HG03521 (cell line): Measurements from ENCODE around the gene ZNF519.

ENCODE experiments used
- ATAC-seq: cut with Tn5 transposase; IDR thresholded peaks from one replicate; pipeline ENCODE4 v1.9.1; 2021; ENCODE audit warnings: mild to moderate bottlenecking, moderate library complexity; ENCODE audit not compliant: unreplicated experiment

The ZNF519 gene

DNA sequence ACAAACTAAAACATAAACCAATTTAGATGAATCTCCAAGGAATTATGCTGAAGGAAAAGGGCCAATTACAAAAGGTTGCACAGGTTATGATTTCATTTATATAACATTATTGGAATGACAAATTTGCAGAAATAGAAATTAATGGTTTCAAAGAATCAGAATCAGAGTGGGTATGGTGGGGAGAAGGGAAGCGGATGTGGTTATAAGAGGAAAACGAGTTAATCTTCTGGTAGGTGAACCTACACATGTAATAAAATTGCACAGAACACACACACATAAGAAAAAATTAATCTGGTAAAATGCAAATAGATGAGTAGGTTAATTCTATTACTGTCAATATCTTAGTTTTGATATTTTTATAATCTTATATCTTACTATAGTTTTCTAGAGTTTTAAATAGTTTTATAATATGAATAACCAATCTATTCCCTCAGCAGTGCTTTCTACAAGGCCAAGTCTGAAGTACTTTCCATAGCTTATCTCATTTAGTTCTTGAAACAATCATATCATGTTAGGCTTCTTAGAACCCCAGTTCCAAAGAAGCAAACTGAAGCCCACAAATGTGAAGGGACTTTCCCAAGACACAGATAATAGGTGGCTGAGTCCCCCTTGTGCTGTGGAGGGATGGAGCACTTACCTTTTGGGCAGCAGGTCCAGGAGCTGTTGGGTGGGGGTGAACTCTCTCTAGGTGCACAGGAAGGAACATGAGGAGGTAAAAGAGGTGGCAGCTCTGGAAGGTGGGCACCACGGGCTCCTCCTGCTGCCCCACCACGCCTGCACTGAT is 31.5 kb downstream of the ZNF519 start:
- no peak for ATAC-seq

DNA sequence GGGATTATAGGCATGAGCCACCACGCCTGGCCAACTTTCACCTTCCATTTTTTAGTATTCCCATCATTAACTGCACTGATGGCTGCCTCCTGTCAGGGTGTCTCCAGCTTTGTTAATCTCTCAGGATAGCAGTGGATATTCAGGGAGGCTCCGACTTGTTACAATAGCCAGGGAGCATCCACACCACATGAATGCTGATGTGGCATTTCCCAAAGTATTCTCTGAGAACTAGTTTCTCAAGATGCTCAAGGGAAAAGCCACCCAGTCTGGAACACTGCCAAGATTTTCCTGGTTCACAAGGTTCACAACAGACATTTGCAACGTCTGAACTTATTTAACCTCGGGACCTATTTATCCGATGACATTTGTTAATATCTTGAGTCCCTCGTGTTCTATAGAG is 33.8 kb downstream of the ZNF519 start:
- ATAC-seq, result no peak

DNA sequence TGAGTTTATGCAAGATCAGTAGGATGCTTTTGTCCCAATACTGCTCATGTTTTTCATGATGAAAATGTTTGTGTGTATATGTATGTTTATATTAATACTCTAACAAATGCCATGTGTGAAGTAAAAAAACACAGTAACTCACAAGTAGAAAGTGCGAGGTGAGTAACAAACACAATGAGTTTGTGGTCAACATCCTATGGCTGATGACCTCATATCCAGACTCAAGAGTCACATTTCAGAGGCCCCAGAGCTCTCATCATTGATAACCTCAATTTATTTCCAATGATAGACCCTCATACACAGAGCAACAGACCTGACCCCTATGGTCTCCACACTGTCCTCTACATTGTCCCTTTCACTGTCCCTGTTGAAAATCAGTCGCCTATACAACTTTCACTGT is 34.5 kb downstream of the ZNF519 start:
- ATAC-seq, result no peak

DNA sequence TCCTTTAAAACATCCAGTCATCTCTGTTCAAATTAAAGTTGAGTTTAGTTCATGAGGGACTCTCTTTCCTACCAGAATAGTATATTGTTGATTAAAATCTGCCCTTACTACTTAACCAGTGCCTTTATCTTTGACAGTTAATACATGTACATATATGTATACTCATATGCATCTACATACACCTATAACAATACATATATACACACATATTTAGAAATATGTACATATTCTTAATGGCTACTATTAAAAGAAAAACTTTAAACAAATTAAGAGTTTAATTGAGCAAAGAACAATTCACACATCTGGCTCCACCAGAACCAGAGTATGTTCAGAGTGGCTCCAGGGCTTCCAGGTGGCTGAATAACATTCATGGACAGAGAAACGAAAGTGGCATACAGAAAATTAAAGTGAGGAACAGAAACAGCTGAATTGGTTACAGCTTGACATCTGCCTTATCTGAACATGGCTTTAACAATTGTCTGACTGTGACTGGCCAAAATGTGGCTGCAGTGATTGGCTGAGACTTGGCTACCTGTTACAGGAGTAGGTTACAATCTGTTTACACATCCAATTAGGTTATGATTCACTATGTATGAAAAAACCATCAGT is 38.8 kb downstream of the ZNF519 start:
- ATAC-seq, result no peak

DNA sequence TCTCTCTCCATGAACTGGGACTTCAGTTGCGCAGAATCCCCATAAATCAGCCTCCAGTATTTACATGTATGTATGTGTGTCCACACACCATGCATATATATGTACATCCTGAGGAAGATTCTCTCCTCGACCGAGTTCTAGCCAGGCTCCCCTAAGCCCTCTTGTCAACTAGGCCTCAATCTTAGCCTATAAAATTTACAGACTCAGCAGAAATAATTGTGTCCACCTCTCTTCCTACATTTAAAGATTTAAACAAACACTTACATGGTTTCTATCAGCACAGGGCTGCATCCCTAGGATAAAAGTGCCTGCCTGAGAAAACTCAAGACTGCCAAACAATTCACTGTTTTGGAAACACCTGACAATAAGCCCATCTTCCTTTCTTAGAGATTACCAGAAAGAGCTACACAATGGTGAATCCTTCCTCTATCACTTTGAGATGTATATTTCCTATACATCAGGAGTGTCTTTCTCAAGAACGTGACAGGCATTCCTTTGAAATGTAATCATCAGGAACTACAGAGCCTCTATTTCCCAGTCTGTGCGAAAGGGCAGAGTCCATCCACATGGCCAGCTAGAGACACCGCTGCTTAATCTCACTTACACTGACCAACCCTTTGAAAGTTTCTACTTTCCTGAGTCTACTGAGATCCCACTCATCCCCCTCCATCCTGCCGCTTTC is 39.5 kb downstream of the ZNF519 start:
- ATAC-seq, result no peak

DNA sequence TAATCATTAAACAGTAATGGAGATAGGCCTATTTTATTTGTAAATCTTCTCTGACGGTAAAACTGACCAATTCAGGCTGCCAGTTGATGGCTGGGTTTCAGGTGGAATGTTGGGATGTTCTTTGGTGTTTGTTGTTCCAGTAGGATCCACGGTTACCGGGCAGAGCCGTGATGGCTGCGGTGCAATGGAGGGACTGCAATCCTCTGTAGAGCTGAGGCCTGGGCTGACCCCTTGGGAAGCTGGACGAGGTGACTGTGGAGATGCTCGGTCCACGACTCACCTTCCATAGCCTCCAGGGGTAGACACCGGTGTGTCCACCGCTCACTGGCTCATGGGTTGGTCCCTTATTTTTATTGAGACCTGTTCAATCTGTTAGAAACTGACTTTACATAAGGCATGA is 42.5 kb downstream of the ZNF519 start:
- ATAC-seq, result no peak

DNA sequence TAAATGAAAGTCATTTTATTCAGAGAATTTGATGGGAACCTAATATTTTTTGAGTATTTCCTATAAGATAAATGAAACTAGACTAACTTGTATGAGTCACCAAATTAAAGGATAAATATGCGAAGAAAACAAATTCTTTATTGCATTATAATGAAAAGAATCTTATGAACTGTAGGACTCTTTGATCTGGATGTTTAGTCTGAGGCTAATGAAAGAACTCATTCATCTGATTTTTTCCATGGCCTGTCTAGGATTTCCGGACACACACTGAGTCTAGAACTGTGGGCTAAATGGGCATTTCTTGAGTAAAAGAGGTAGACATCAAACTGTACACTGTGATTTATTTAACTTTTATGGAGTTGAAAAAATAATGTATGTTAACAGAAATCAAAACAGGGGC is 43.0 kb downstream of the ZNF519 start:
- ATAC-seq, result no peak

DNA sequence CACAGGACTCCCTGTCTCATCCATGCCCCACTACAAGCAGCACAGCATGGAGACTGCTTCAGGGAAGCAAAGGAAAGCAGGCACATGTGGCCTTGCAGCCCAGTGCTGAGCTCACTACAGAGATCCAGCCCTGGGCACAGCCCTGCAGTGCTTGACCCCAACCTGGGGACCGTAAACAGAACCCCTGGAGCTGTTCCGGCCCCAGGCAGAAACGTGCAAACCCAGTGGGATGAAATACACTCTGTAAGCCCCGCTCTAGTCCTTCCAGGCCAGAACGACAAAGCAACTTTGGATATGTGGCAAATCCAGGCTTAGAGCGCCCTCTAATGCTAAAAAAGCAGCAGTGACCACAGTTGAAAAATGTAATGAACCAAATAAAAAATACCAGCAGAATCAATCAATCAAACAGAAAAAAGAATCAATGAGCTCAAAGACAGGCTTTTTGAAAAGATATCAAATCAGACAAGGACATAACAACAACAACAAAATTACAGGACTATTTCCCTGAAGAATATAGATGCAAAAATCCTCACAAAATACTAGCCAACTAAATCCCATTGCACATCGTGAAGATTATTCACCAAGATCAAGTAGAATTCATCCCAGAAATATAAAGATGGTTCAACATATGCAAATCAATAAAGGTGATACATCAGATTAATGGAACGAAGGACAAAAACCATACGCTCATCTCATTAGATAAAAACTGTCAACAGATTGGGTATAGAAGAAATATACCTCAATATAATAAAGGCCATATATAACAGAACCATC is 45.6 kb downstream of the ZNF519 start:
- ATAC-seq, result no peak

DNA sequence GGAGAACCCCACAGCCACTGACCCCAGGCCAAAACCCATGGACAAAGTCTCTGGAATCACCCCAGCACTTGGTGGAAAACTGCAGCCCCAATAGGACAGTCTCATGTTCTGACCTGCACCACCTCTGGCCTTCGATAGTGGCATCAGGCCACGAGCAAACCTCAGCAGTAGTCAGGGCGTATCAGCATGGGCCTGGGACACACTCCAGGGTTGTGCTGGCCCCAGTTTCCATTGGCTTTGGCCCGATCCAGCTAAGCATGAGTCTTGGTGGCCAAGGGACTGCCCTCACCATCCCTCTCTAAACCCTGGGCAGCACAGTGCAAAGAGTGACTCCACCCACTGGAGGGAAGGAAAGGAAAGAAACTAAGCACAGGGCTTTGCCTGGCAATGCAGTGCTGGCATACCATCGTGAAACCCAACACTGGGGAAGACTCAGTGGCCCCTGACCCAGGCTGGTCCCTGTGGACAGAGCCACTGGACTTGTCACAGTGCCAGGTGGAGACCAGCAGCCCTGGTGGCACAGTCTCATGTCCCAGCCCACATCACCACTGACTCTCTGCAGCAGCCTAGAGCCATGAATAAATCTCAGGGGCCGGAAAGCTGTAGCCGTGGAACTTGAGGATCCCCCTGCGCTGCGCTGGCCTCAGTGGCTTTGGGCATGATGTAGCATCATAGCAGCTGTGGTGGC is 46.3 kb downstream of the ZNF519 start:
- no peak for ATAC-seq

DNA sequence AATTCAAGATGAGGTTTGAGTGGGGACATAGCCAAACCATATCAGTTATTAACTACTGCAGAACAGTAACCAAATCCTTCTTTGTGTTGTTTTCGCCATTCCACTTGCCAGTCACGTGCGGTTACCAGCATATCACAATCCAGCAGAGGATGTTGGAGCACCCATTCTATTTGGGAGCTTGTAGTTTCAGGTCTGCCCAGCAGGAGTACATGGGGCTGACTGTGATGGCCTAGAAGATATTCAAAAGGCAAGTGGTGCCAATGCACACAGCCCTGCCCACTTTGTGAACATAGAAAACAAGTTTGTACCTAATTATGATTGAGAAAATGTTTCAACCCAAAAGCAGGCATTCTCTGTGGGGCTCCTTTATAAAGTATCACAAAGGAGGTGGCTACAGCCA is 57.0 kb downstream of the ZNF519 start:
- no peak for ATAC-seq

DNA sequence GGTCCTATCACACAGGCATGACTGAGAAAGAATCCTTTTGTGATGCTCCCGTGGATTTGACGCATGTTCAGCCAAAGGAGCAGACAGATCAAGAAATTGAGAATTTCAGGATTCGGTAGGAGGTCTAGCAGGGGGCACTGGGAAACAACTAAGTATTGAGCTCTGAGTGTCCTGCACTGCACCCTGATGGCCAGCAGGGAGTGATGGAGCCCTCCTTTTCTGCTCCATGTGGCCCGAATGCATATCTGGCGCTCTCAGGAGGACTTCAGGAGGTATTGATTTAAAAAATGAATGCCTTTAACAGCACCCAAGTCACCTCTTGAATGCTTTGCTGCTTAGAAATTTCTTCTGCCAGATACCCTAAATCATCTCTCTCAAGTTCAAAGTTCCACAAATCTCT is 58.0 kb downstream of the ZNF519 start:
- ATAC-seq, result no peak

DNA sequence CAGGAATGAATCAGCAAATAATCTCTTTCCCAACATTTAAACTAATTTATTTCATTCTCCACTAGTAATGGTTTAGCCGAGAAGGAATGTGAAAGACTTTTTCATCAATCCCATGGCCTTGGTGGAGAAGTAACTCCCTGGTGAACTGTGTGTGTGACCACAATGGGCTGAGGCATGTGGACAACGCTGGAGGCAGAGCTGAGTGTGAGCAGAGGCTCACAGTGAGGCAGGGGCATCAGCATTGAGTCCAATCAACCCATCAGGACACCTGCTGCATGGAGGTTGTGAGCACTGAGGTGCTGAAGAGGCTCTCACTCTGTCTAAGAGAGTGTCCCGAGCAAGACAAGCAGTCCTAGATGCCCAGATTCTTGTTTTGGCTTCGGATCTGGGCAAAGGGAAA is 78.6 kb downstream of the ZNF519 start:
- ATAC-seq, result no peak
